HEK293T (cell line): ENCODE results near the gene HIVEP3.
"Not testable (repeated sequence)": the region's sequence is repeated elsewhere in the genome, so short reads cannot be mapped to it uniquely, and the experiment has no call there.

Experiments used
- CTCF ChIA-PET: fragments of 350-600 bp; formaldehyde crosslinking; extraction: SDS; loops from one replicate; lab custom pipeline; 2021; ENCODE audit warnings: antibody characterized with exemption, inconsistent platforms; lab: Yijun Ruan, JAX
- POLR2A ChIA-PET: fragments of 350-600 bp; formaldehyde crosslinking; extraction: SDS; loops from one replicate; lab custom pipeline; 2020; ENCODE audit warnings: antibody characterized with exemption, inconsistent platforms; lab: Yijun Ruan, JAX
- DNase-seq: peaks from one replicate; pipeline ENCODE4 v3.0.0; 2012; ENCODE audit warnings: mixed read lengths; ENCODE audit errors: extremely low spot score
- ARNT ChIP-seq: fragments of 450-650 bp; IDR thresholded peaks from 2 replicates; pipeline ENCODE4 v1.6.1; 2017; ENCODE audit warnings: mild to moderate bottlenecking
- BHLHE40 ChIP-seq: fragments of 450-650 bp; IDR thresholded peaks from 2 replicates; pipeline ENCODE4 v1.6.1; 2016; ENCODE audit warnings: mild to moderate bottlenecking, moderate library complexity, borderline replicate concordance
- CTBP1 ChIP-seq: fragments of 450-650 bp; IDR thresholded peaks from 2 replicates; pipeline ENCODE4 v1.6.1; 2016; ENCODE audit warnings: borderline replicate concordance
- ELF4 ChIP-seq: fragments of 450-650 bp; IDR thresholded peaks from 2 replicates; pipeline ENCODE4 v1.6.1; 2017; ENCODE audit warnings: antibody characterized with exemption
- FOXA1 ChIP-seq: fragments of 450-650 bp; IDR thresholded peaks from 2 replicates; pipeline ENCODE4 v1.6.1; 2016; ENCODE audit warnings: mild to moderate bottlenecking
- FOXK2 ChIP-seq: fragments of 450-650 bp; IDR thresholded peaks from 2 replicates; pipeline ENCODE4 v1.6.1; 2016; ENCODE audit warnings: mild to moderate bottlenecking
- FOXM1 ChIP-seq: fragments of 450-650 bp; IDR thresholded peaks from 2 replicates; pipeline ENCODE4 v1.6.1; 2017; ENCODE audit warnings: mild to moderate bottlenecking, borderline replicate concordance
- HDGF ChIP-seq: fragments of 450-650 bp; IDR thresholded peaks from 2 replicates; pipeline ENCODE4 v1.6.1; 2017; ENCODE audit warnings: antibody characterized with exemption, borderline replicate concordance
- L3MBTL2 ChIP-seq: fragments of 450-650 bp; conservative IDR thresholded peaks from 2 replicates; pipeline ENCODE4 v1.6.1; 2016; ENCODE audit warnings: mild to moderate bottlenecking
- LEF1 ChIP-seq: fragments of 450-650 bp; IDR thresholded peaks from 2 replicates; pipeline ENCODE4 v1.6.1; 2017; ENCODE audit warnings: mild to moderate bottlenecking, borderline replicate concordance
- NFRKB ChIP-seq: fragments of 450-650 bp; IDR thresholded peaks from 2 replicates; pipeline ENCODE4 v1.6.1; 2016; ENCODE audit warnings: mild to moderate bottlenecking, moderate library complexity
- SP1 ChIP-seq: fragments of 450-650 bp; IDR thresholded peaks from 2 replicates; pipeline ENCODE4 v1.6.1; 2017
- SUZ12 ChIP-seq: fragments of 450-650 bp; IDR thresholded peaks from 2 replicates; pipeline ENCODE4 v1.6.1; 2016; ENCODE audit warnings: mild to moderate bottlenecking
- TARDBP ChIP-seq: fragments of 450-650 bp; IDR thresholded peaks from 2 replicates; pipeline ENCODE4 v1.6.1; 2016
- ZNF384 ChIP-seq: fragments of 450-650 bp; IDR thresholded peaks from 2 replicates; pipeline ENCODE4 v1.6.1; 2016
- TF ChIP-seq, protein P1 (sequence below): fragments of 450-650 bp; IDR thresholded peaks from 2 replicates; pipeline ENCODE4 v1.6.1; 2016

The HIVEP3 gene

DNA sequence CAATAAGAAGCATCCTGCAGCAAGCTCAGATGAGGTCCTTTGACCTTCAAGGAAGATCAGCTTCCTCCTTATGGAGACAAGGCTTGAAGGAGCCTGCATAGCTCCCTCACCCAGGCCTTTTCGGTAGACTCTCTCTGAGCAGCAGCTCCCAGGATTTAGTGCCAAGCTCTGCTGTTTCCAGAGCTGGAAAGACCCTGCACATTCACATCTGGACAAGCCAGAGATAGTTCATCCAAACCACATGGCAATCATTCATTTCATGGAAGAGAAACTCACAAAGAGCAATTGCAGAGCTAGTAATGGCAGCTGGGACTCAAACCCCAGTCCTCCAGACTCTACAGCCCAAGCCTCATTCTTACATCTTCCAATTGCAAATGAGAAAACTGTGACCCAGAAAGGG lies 357.8 kb downstream of the HIVEP3 start:
- TF ChIP-seq LEF1 = no peak
- TF ChIP-seq ZNF384 = no peak
- no peak for TF ChIP-seq ELF4
- no peak for TF ChIP-seq HDGF
- no peak for TF ChIP-seq L3MBTL2
- ChIA-PET CTCF (interaction anchor here (0.6 to 1.1 kb wide), 2 partner anchors 23 to 200 kb away, joined by 3 to 7 read pairs; no protein-coding TSS in a partner anchor), POLR2A (no interaction called here)
- no peak for DNase-seq

DNA sequence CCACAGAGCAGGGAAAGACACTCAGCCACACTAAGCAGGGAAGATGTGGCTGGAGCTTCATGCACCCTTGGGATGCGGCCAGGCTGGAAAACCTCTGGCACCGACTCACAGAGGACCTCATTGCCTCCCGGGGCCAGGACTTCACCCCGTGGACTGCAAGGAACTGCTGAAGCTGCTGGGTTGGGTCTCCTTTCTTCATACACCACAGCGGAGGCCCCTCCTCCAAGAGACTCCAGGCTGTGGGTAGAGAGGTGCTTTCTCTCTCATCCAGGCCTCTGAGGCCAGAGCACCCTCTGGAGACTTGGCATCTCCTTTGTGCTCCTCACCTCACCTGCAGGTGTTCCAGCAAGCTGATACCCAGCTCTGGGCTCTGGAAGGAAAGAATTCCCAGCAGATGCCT lies 358.2 kb downstream of the HIVEP3 start:
- CTCF ChIA-PET = interaction anchor here (1.1 kb wide), 1 partner anchor 23 kb away, joined by 3 read pairs; no protein-coding TSS in a partner anchor
- TF ChIP-seq, protein P1, sequence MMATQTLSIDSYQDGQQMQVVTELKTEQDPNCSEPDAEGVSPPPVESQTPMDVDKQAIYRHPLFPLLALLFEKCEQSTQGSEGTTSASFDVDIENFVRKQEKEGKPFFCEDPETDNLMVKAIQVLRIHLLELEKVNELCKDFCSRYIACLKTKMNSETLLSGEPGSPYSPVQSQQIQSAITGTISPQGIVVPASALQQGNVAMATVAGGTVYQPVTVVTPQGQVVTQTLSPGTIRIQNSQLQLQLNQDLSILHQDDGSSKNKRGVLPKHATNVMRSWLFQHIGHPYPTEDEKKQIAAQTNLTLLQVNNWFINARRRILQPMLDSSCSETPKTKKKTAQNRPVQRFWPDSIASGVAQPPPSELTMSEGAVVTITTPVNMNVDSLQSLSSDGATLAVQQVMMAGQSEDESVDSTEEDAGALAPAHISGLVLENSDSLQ = no peak
- TF ChIP-seq LEF1 (no peak), SP1 (no peak), TARDBP (no peak), L3MBTL2 (no peak), ZNF384 (no peak), CTBP1 (no peak), FOXM1 (no peak), ELF4 (no peak), NFRKB (no peak), FOXA1 (no peak), SUZ12 (no peak), BHLHE40 (no peak)
- POLR2A ChIA-PET = no interaction called here

DNA sequence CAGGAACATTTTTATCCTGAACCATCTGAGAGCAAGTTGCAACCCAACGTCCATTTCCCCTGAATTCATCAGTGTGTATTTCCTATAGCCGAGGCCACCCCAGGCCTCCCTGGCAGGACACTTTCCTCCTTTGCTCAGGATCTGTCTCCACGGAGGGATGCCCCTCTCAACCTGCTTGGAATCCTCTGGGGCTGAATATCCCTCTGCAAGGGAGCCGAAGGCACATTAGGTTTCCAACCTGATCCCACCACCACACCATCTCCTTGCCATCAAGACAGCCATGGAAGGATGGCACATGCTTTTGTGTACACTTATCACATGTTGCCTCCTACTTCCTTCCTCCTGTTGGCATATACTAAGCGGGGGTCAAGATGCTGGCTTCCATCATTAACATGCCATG lies 359.4 kb downstream of the HIVEP3 start:
- POLR2A ChIA-PET = no interaction called here
- no peak for TF ChIP-seq NFRKB
- TF ChIP-seq TARDBP = no peak
- TF ChIP-seq FOXM1 = no peak
- no peak for TF ChIP-seq ARNT
- TF ChIP-seq LEF1 = no peak
- no peak for TF ChIP-seq ZNF384
- TF ChIP-seq SP1 = no peak
- TF ChIP-seq HDGF = no peak
- TF ChIP-seq CTBP1 = no peak
- TF ChIP-seq FOXA1 = no peak
- TF ChIP-seq SUZ12 = no peak
- TF ChIP-seq BHLHE40 = no peak
- TF ChIP-seq, protein P1 = no peak
- no peak for TF ChIP-seq ELF4
- TF ChIP-seq L3MBTL2 = no peak
- no peak for TF ChIP-seq FOXK2
- CTCF ChIA-PET = no interaction called here
- DNase-seq = no peak

More for the DNA sequence above, 358.2 kb downstream of the HIVEP3 start:
- no peak for DNase-seq

DNA sequence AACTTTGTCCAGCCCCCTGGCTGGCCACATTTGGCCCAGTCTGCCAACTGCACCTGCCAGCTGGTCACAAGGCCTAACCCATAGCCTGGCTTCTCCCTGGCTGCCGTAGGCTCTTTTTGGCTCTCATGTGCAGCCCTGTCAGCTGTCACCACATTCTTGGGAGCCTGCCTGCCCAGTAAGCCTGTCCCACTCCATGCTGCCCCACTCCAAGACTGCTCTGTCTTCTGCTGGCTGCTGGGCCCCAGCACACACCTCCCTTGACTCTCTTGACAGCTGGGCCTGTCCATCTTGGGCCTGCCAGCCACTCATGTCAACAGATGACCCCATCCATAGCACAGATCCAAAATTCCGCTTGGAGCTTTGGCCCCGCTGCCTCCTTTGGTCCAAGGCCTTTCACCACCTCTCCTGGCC lies 360.0 kb downstream of the HIVEP3 start:
- CTCF ChIA-PET = no interaction called here
- no peak for DNase-seq
- TF ChIP-seq BHLHE40 (no peak), NFRKB (no peak), ZNF384 (no peak), LEF1 (no peak), FOXK2 (no peak), SP1 (no peak), SUZ12 (no peak), ARNT (no peak), ELF4 (no peak), FOXA1 (no peak), FOXM1 (no peak), TARDBP (no peak), HDGF (no peak), CTBP1 (no peak), L3MBTL2 (no peak)
- TF ChIP-seq, protein P1 = no peak
- POLR2A ChIA-PET = no interaction called here

DNA sequence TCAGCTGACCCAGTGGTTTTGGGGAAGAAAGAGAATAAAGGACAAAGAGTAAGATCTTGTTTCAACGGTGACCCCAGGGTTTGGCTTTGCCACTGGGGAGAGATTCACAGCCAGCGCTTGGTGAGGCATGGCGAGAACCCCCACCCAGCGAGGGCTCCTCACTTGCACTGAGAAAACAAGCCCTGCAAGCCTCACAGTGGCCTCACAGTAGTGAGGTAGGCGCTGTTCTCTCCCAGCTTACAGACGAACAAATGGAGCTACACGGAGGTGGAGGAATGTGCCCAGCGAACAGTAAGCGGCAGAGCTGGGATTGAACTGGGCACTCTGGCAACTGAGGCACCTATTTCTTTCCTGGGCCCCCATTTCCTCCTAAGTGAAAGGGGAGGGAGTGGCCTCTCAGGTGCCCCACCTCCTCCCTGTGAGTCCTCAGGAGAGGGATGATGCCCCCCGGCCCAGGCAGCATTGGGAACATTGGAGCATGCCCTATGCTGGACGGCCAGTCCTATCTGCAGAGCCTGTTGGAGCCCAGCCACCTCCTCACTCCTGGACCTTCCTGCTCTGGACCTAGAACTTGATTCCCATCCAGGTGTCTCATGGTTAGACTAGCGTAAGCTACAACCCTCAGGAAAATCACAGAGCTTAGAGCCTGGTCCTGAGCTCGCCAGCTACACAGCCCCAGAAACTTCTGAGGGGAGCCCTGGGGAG lies 360.8 kb downstream of the HIVEP3 start:
- no peak for DNase-seq
- TF ChIP-seq ARNT (no peak), ZNF384 (no peak), SP1 (no peak), FOXM1 (no peak)
- CTCF ChIA-PET = interaction anchor here (0.5 kb wide), 1 partner anchor 139 kb away, joined by 3 read pairs; no protein-coding TSS in a partner anchor
- POLR2A ChIA-PET = no interaction called here

DNA sequence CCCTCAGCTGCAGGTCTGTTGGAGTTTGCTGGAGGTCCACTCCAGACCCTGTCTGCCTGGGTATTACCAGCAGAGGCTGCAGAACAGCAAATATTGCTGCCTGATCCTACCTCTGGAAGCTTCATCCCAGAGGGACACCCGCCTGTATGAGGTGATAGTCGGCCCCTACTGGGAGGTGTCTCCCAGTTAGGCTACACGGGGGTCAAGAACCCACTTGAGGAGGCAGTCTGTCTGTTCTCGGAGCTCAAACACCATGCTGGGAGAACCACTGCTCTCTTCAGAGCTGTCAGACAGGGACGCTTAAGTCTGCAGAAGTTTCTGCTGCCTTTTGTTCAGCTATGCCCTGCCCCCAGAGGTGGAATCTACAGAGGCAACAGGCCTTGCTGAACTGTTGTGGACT lies 364.0 kb downstream of the HIVEP3 start:
- CTCF ChIA-PET, DNase-seq, POLR2A ChIA-PET: not testable (repeated sequence)
